B cell (primary cell): ENCODE measurements around the gene AFDN. TPM values are rescaled to one million over a fixed set of nuclear protein-coding genes. Genes with fewer than 3 reads are reported as not detected.

Experiments
- ATAC-seq: fragments of 200-7000 bp; cut with Tn5 transposase; one replicate; pipeline ENCODE4 v1.10.0; 2021; ENCODE audit warnings: low read depth, mild to moderate bottlenecking, moderate number of reproducible peaks, moderate library complexity
- CTCF ChIA-PET: fragments of 350-600 bp; sonication (Branson Sonifier 250); formaldehyde crosslinking; loops from one replicate; lab custom pipeline; 2021; ENCODE audit warnings: antibody characterized with exemption, inconsistent platforms; lab: Charles Lee
- POLR2A ChIA-PET: fragments of 350-600 bp; sonication (Branson Sonifier 250); formaldehyde crosslinking; loops from one replicate; lab custom pipeline; 2021; ENCODE audit warnings: antibody characterized with exemption; lab: Charles Lee
- DNase-seq: peaks from one replicate; pipeline ENCODE4 v3.0.0; 2013
- H2AFZ ChIP-seq: 2 replicates; pipeline ENCODE4 v1.6.1; 2012; ENCODE audit warnings: mild to moderate bottlenecking, low read depth, low read length; ENCODE audit not compliant: insufficient read depth, poor library complexity, severe bottlenecking
- H3K27ac ChIP-seq, 2 donors: 1 replicate in 1 of 2; 2 replicates in 1 of 2; pipeline ENCODE4 v1.5.1; 2012 to 2013; ENCODE audit warnings: low read length in 2 of 2, mild to moderate bottlenecking in 2 of 2, moderate library complexity in 1 of 2
- H3K27me3 ChIP-seq, 4 experiments: fragments of 200-600 bp in 1 of 4; sonication (generic) in 1 of 4; replicated peaks in 1 of 4; 1 replicate in 2 of 4; 2 replicates in 2 of 4; pipeline versions ENCODE4 v1.6.1 to v1.7.0; 2013 to 2016; ENCODE audit warnings: low read length in 3 of 4, mild to moderate bottlenecking in 2 of 4, mixed read lengths in 1 of 4, moderate library complexity in 1 of 4; ENCODE audit not compliant: insufficient read depth in 4 of 4, control insufficient read depth in 3 of 4; ENCODE audit errors: control extremely low read depth in 1 of 4
- H3K36me3 ChIP-seq, 2 experiments: replicated peaks in 1 of 2; 1 replicate in 1 of 2; 2 replicates in 1 of 2; pipeline versions ENCODE4 v1.6.1 to v1.7.1; 2013; ENCODE audit warnings: low read length in 1 of 2; ENCODE audit not compliant: insufficient read depth in 2 of 2, control insufficient read depth in 1 of 2; ENCODE audit errors: control extremely low read depth in 1 of 2, extremely low read depth in 1 of 2
- H3K4me1 ChIP-seq, 2 donors: fragments of 200-600 bp in 1 of 2; sonication (generic) in 1 of 2; 1 replicate in 1 of 2; 2 replicates in 1 of 2; pipeline versions ENCODE4 v1.5.1 to v1.6.1; 2013 to 2017; ENCODE audit warnings: low read length in 2 of 2; ENCODE audit not compliant: control insufficient read depth in 2 of 2, insufficient read depth in 2 of 2
- H3K4me2 ChIP-seq: replicated peaks from 2 replicates; pipeline ENCODE3; 2012; ENCODE audit warnings: mild to moderate bottlenecking, low read depth, low read length; ENCODE audit not compliant: poor library complexity, severe bottlenecking
- H3K4me3 ChIP-seq, 5 experiments: fragments of 200-600 bp in 1 of 5; sonication (generic) in 1 of 5; 1 replicate in 3 of 5; 2 replicates in 2 of 5; pipeline versions ENCODE4 v1.5.1 to v1.7.0; 2011 to 2016; ENCODE audit warnings: low read length in 4 of 5, mild to moderate bottlenecking in 4 of 5, low read depth in 2 of 5, control low read depth in 1 of 5, moderate library complexity in 1 of 5; ENCODE audit not compliant: insufficient read depth in 1 of 5; ENCODE audit errors: control extremely low read depth in 1 of 5, extremely low read depth in 1 of 5
- H3K79me2 ChIP-seq: fragments of 200-600 bp; sonication (generic); one replicate; pipeline ENCODE4 v1.6.0; 2016; ENCODE audit warnings: low read length; ENCODE audit not compliant: control insufficient read depth, insufficient read depth
- H3K9ac ChIP-seq: fragments of 200-600 bp; sonication (generic); 2 replicates; pipeline ENCODE4 v1.6.1; 2017; ENCODE audit warnings: mild to moderate bottlenecking, low read length, moderate library complexity
- H3K9me3 ChIP-seq, 3 donors: one replicate each; pipeline versions ENCODE4 v1.6.1 to v1.7.1; 2013; ENCODE audit warnings: low read length in 2 of 3; ENCODE audit not compliant: control insufficient read depth in 2 of 3, insufficient read depth in 1 of 3; ENCODE audit errors: control extremely low read depth in 1 of 3
- H4K20me1 ChIP-seq: 2 replicates; pipeline ENCODE4 v1.6.0; 2012; ENCODE audit warnings: mild to moderate bottlenecking, low read length; ENCODE audit not compliant: insufficient read depth, control insufficient read depth, poor library complexity, severe bottlenecking
- H3K27ac Mint-ChIP-seq: one replicate; pipeline ENCODE4 v1.8.0; 2021; ENCODE audit warnings: mixed read lengths
- H3K27me3 Mint-ChIP-seq: one replicate; pipeline ENCODE4 v1.8.0; 2021; ENCODE audit warnings: mixed read lengths
- H3K4me1 Mint-ChIP-seq: one replicate; pipeline ENCODE4 v1.8.0; 2021; ENCODE audit warnings: mixed read lengths
- H3K4me3 Mint-ChIP-seq: one replicate; pipeline ENCODE4 v1.8.0; 2021; ENCODE audit warnings: mixed read lengths
- H3K9me3 Mint-ChIP-seq: one replicate; pipeline ENCODE4 v1.8.0; 2022; ENCODE audit warnings: mixed read lengths; ENCODE audit not compliant: insufficient read depth
- EZH2 ChIP-seq: IDR thresholded peaks from 2 replicates; pipeline ENCODE4 v1.6.1; 2012; ENCODE audit warnings: borderline replicate concordance, low read depth, mild to moderate bottlenecking, moderate library complexity, low read length; ENCODE audit not compliant: insufficient read depth, poor library complexity, severe bottlenecking
- WGBS: methylation state at CpG from one replicate; pipeline ENCODE4 v1.1.5; 2013; ENCODE audit warnings: missing lambda C conversion rate; ENCODE audit not compliant: insufficient coverage; 5-methylcytosine and 5-hydroxymethylcytosine counted together
- intact Hi-C: fragments of 100-400 bp; cut with micrococcal nuclease; formaldehyde crosslinking; loops from one replicate; pipeline ENCODE4 v1.10.0; 2022
- polyA plus RNA-seq: library from polyadenylated mRNA; depleted of rRNA; stranded (reverse); fragments of >200 nt; gene quantifications from 2 replicates; pipeline ENCODE4 v1.2.3, GENCODE V29; 2012
- total RNA-seq, 2 donors: library from RNA; stranded (reverse); fragments of 120-200 nt in 1 of 2; gene quantifications; 1 replicate in 1 of 2; 2 replicates in 1 of 2; pipeline versions ENCODE4 v1.2.3 to v1.2.4, GENCODE V29; 2013 to 2022
- TF ChIP-seq, protein P1 (sequence below): fragments of 200-600 bp; IDR thresholded peaks from one replicate; pipeline ENCODE4 v1.8.0; 2022; ENCODE audit warnings: antibody characterized with exemption, mild to moderate bottlenecking

Gene AFDN
- total and polyA plus RNA-seq, 2 donors (not counting 1 experiment from before 2014, with no cell fraction given), result 15.4 to 70.5 TPM

- peaks cover 5% of the 10 kb centered on the region for H3K27me3 Mint-ChIP-seq
- H3K27ac ChIP-seq, result no peak overlapping the region
- H3K9ac ChIP-seq, result no peak overlapping the region
- H3K4me3 Mint-ChIP-seq, result no peak overlapping the region
- intact Hi-C loops, result no loop called here
- H3K27ac Mint-ChIP-seq, result no peak overlapping the region
- TF ChIP-seq, protein P1, sequence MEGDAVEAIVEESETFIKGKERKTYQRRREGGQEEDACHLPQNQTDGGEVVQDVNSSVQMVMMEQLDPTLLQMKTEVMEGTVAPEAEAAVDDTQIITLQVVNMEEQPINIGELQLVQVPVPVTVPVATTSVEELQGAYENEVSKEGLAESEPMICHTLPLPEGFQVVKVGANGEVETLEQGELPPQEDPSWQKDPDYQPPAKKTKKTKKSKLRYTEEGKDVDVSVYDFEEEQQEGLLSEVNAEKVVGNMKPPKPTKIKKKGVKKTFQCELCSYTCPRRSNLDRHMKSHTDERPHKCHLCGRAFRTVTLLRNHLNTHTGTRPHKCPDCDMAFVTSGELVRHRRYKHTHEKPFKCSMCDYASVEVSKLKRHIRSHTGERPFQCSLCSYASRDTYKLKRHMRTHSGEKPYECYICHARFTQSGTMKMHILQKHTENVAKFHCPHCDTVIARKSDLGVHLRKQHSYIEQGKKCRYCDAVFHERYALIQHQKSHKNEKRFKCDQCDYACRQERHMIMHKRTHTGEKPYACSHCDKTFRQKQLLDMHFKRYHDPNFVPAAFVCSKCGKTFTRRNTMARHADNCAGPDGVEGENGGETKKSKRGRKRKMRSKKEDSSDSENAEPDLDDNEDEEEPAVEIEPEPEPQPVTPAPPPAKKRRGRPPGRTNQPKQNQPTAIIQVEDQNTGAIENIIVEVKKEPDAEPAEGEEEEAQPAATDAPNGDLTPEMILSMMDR, result no peak
- TF ChIP-seq EZH2, result no peak
- no peaks in the 10 kb centered on the region for H3K4me1 ChIP-seq
- DNase-seq (no peak), ATAC-seq (no peak)
- H3K4me1 Mint-ChIP-seq, result no peaks in the 10 kb centered on the region
- 100% methylated on average over 1 of the region's 8 CpGs for WGBS
- no peaks in the 10 kb centered on the region for H4K20me1 ChIP-seq
- H3K27me3 ChIP-seq, result no peaks in the 10 kb centered on the region
- ChIA-PET CTCF (interaction anchor here (0.9 kb wide), 1 partner anchor 8 kb away, joined by 4 read pairs; no protein-coding TSS in a partner anchor), POLR2A (no interaction called here)
- H3K4me2 ChIP-seq, result no peak overlapping the region
- H3K9me3 ChIP-seq, result peaks cover 0 to 19% (median 0%) of the 10 kb centered on the region in 3 donors
- H3K79me2 ChIP-seq, result no peaks in the 10 kb centered on the region
- H3K4me3 ChIP-seq, result no peak overlapping the region
- H3K36me3 ChIP-seq, result no peaks in the 10 kb centered on the region
- H3K9me3 Mint-ChIP-seq, result peaks cover 4% of the 10 kb centered on the region
- H2AFZ ChIP-seq, result no peak overlapping the region
These were observed 193.5 kb downstream of the AFDN start for GRCh38 chr6:168020242-168020641.

GRCh38 chr6:168021581-168021980, 194.9 kb downstream of the AFDN start:
- no peak overlapping the region for H2AFZ ChIP-seq
- Mint-ChIP-seq H3K4me3 (no peak overlapping the region), H3K27ac (no peak overlapping the region), H3K9me3 (peaks cover 2% of the 10 kb centered on the region), H3K27me3 (no peaks in the 10 kb centered on the region), H3K4me1 (no peaks in the 10 kb centered on the region)
- no peak overlapping the region for H3K4me2 ChIP-seq
- ATAC-seq, result no peak
- DNase-seq, result no peak
- no peak overlapping the region for H3K9ac ChIP-seq
- H3K27ac ChIP-seq, result no peak overlapping the region
- CTCF ChIA-PET, result no interaction called here
- H3K36me3 ChIP-seq, result no peaks in the 10 kb centered on the region
- POLR2A ChIA-PET, result no interaction called here
- no peaks in the 10 kb centered on the region for H3K27me3 ChIP-seq
- TF ChIP-seq, protein P1, result no peak
- TF ChIP-seq EZH2, result no peak
- 86% methylated on average over 4 of the region's 5 CpGs for WGBS
- H3K79me2 ChIP-seq, result no peaks in the 10 kb centered on the region
- H3K9me3 ChIP-seq, result peaks cover 0 to 16% (median 0%) of the 10 kb centered on the region in 3 donors
- intact Hi-C loops, result no loop called here
- H3K4me1 ChIP-seq, result no peaks in the 10 kb centered on the region
- no peak overlapping the region for H3K4me3 ChIP-seq
- H4K20me1 ChIP-seq, result no peaks in the 10 kb centered on the region

Other genes starting within 250 kb of the AFDN start
- gene KIF25, start 170.8 kb downstream of the AFDN start, total RNA-seq, result not detected in 2 replicates
- not detected in 2 replicates for gene KIF25, start 170.8 kb downstream of the AFDN start, polyA plus RNA-seq